Measurements from ENCODE around the gene MYL3.
"Not testable (repeated sequence)": the region's sequence is repeated elsewhere in the genome, so short reads cannot be mapped to it uniquely, and the experiment has no call there.

DNA sequence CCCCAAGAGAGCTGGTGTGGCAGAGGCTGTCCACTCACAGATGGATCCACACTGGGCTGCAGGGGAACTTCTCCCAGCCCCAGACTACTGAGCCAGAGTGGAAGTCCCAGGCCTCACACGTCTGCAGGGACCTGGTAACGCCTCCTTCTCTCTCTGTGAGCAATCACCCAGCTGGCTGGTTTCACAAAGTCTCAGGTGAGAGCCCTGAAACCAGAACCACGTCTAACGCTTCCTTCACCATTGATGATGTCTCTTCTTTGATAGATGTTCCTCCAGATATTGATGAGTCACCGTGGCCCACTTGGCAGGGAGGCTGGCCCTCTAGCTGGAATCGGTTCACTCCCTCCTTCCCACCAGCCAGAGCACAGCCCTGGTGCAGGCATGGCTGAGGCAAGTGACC is 54.5 kb downstream of the MYL3 start:
- TF ChIP-seq CTCF (conservative IDR thresholded peaks at IDR 0.05); EZH2 (IDR thresholded peaks at IDR 0.05; ENCODE audit: low read depth): not testable (repeated sequence)
